Stimulated activated naive B cell treated with anti-CD40 and anti-IgM and Interleukin-4, amounts not matched to agents 10 μg/mL and 1 μg/mL and 100 μg/mL, for 72 hours (primary cell): ENCODE results near the gene RNF144A.

ENCODE experiments used
- ATAC-seq, 2 donors: fragments of 150-1000 bp; cut with Tn5 transposase; replicated peaks; 2 replicates each; pipeline ENCODE4 v1.10.0; 2021; ENCODE audit warnings: moderate library complexity in 1 of 2
- DNase-seq: peaks from one replicate; pipeline ENCODE4 v3.0.0; 2021
- H3K27ac Mint-ChIP-seq: one replicate; pipeline ENCODE4 v1.8.0; 2022; ENCODE audit warnings: mild to moderate bottlenecking, mixed read lengths
- H3K27me3 Mint-ChIP-seq, 2 donors: one replicate each; pipeline ENCODE4 v1.8.0; 2022; ENCODE audit warnings: mixed read lengths in 2 of 2
- H3K36me3 Mint-ChIP-seq, 2 donors: one replicate each; pipeline ENCODE4 v1.8.0; 2022; ENCODE audit warnings: mixed read lengths in 2 of 2, mild to moderate bottlenecking in 1 of 2
- H3K4me1 Mint-ChIP-seq, 2 donors: one replicate each; pipeline ENCODE4 v1.8.0; 2022; ENCODE audit warnings: mixed read lengths in 2 of 2, mild to moderate bottlenecking in 1 of 2
- H3K4me3 Mint-ChIP-seq, 2 donors: one replicate each; pipeline ENCODE4 v1.8.0; 2022; ENCODE audit warnings: mild to moderate bottlenecking in 2 of 2, mixed read lengths in 2 of 2, moderate library complexity in 1 of 2
- H3K9me3 Mint-ChIP-seq, 2 donors: one replicate each; pipeline ENCODE4 v1.8.0; 2022; ENCODE audit warnings: mixed read lengths in 2 of 2, mild to moderate bottlenecking in 1 of 2

Gene RNF144A

GRCh38 chr2:6970976-6971480, 53.8 kb downstream of the RNF144A start:
- Mint-ChIP-seq H3K27me3 (no peaks in the 10 kb centered on the region), H3K27ac (no peak overlapping the region), H3K36me3 (peaks cover 0 to 4% of the 10 kb centered on the region in 2 donors), H3K4me3 (no peak overlapping the region), H3K9me3 (peaks cover 0 to 2% of the 10 kb centered on the region in 2 donors), H3K4me1 (no peaks in the 10 kb centered on the region)
- DNase-seq (no peak), ATAC-seq (no peak)

GRCh38 chr2:6971502-6971901, 54.3 kb downstream of the RNF144A start:
- peaks cover 0 to 4% of the 10 kb centered on the region in 2 donors for H3K36me3 Mint-ChIP-seq
- H3K27me3 Mint-ChIP-seq, result no peaks in the 10 kb centered on the region
- ATAC-seq (no peak), DNase-seq (no peak)
- H3K4me1 Mint-ChIP-seq, result no peaks in the 10 kb centered on the region
- H3K4me3 Mint-ChIP-seq, result no peak overlapping the region
- no peak overlapping the region for H3K27ac Mint-ChIP-seq
- peaks cover 0 to 2% of the 10 kb centered on the region in 2 donors for H3K9me3 Mint-ChIP-seq

- peaks cover 0 to 4% of the 10 kb centered on the region in 2 donors for H3K36me3 Mint-ChIP-seq
- no peaks in the 10 kb centered on the region for H3K27me3 Mint-ChIP-seq
- H3K4me1 Mint-ChIP-seq, result no peaks in the 10 kb centered on the region
- ATAC-seq (no peak), DNase-seq (no peak)
- no peak overlapping the region for H3K4me3 Mint-ChIP-seq
- H3K9me3 Mint-ChIP-seq, result peaks cover 0 to 2% of the 10 kb centered on the region in 2 donors
- H3K27ac Mint-ChIP-seq, result no peak overlapping the region
Measured at GRCh38 chr2:6972067-6972710, 55.0 kb downstream of the RNF144A start.

GRCh38 chr2:6973895-6974545, 56.8 kb downstream of the RNF144A start:
- Mint-ChIP-seq H3K4me3 (no peak overlapping the region), H3K9me3 (peaks cover 0 to 2% of the 10 kb centered on the region in 2 donors), H3K36me3 (peaks cover 0 to 4% of the 10 kb centered on the region in 2 donors), H3K27me3 (no peaks in the 10 kb centered on the region), H3K4me1 (no peaks in the 10 kb centered on the region), H3K27ac (no peak overlapping the region)
- ATAC-seq (no peak), DNase-seq (no peak)

GRCh38 chr2:6975988-6976387, 58.8 kb downstream of the RNF144A start:
- Mint-ChIP-seq H3K27me3 (no peaks in the 10 kb centered on the region), H3K4me3 (no peak overlapping the region), H3K27ac (no peak overlapping the region), H3K9me3 (peaks cover 0 to 4% of the 10 kb centered on the region in 2 donors), H3K36me3 (peaks cover 4 to 5% of the 10 kb centered on the region in 2 donors), H3K4me1 (no peaks in the 10 kb centered on the region)
- DNase-seq (no peak), ATAC-seq (no peak)

GRCh38 chr2:6977113-6977741, 60.0 kb downstream of the RNF144A start:
- peaks cover 0 to 4% of the 10 kb centered on the region in 2 donors for H3K27me3 Mint-ChIP-seq
- peaks cover 6 to 14% of the 10 kb centered on the region in 2 donors for H3K9me3 Mint-ChIP-seq
- peaks cover 7 to 11% of the 10 kb centered on the region in 2 donors for H3K36me3 Mint-ChIP-seq
- no peak for DNase-seq
- no peak overlapping the region for H3K27ac Mint-ChIP-seq
- no peaks in the 10 kb centered on the region for H3K4me1 Mint-ChIP-seq
- H3K4me3 Mint-ChIP-seq, result no peak overlapping the region
- ATAC-seq, result no peak

- Mint-ChIP-seq H3K4me3 (no peak overlapping the region), H3K27ac (no peak overlapping the region), H3K36me3 (peaks cover 7 to 11% of the 10 kb centered on the region in 2 donors), H3K9me3 (peaks cover 6 to 14% of the 10 kb centered on the region in 2 donors), H3K27me3 (peaks cover 0 to 4% of the 10 kb centered on the region in 2 donors), H3K4me1 (no peaks in the 10 kb centered on the region)
- DNase-seq, result no peak
- no peak for ATAC-seq
Measured at GRCh38 chr2:6977786-6978185, 60.6 kb downstream of the RNF144A start.

GRCh38 chr2:6978991-6979390, 61.8 kb downstream of the RNF144A start:
- Mint-ChIP-seq H3K4me1 (no peaks in the 10 kb centered on the region), H3K36me3 (peaks cover 7 to 11% of the 10 kb centered on the region in 2 donors), H3K27ac (no peak overlapping the region), H3K9me3 (peaks cover 6 to 14% of the 10 kb centered on the region in 2 donors), H3K27me3 (peaks cover 0 to 4% of the 10 kb centered on the region in 2 donors), H3K4me3 (no peak overlapping the region)
- DNase-seq, result no peak
- ATAC-seq, result no peak

GRCh38 chr2:6982449-6982848, 65.2 kb downstream of the RNF144A start:
- DNase-seq (no peak), ATAC-seq (no peak)
- Mint-ChIP-seq H3K27me3 (peaks cover 0 to 4% of the 10 kb centered on the region in 2 donors), H3K4me1 (no peaks in the 10 kb centered on the region), H3K27ac (no peak overlapping the region), H3K4me3 (no peak overlapping the region), H3K36me3 (peaks cover 7 to 11% of the 10 kb centered on the region in 2 donors), H3K9me3 (peaks cover 6 to 14% of the 10 kb centered on the region in 2 donors)

GRCh38 chr2:6982934-6983589, 65.8 kb downstream of the RNF144A start:
- H3K27me3 Mint-ChIP-seq, result peaks cover 0 to 4% of the 10 kb centered on the region in 2 donors

GRCh38 chr2:6986301-6986911, 69.2 kb downstream of the RNF144A start:
- Mint-ChIP-seq H3K4me3 (no peak overlapping the region), H3K36me3 (peaks cover 2 to 8% of the 10 kb centered on the region in 2 donors), H3K27me3 (peaks cover 0 to 3% of the 10 kb centered on the region in 2 donors), H3K27ac (no peak overlapping the region), H3K9me3 (peaks cover 9 to 11% of the 10 kb centered on the region in 2 donors), H3K4me1 (no peaks in the 10 kb centered on the region)
- DNase-seq (no peak), ATAC-seq (no peak)

More at GRCh38 chr2:6982934-6983589, 65.8 kb downstream of the RNF144A start:
- DNase-seq (no peak), ATAC-seq (no peak)
- Mint-ChIP-seq H3K4me1 (no peaks in the 10 kb centered on the region), H3K36me3 (peaks cover 7 to 11% of the 10 kb centered on the region in 2 donors), H3K27ac (no peak overlapping the region), H3K9me3 (peaks cover 6 to 14% of the 10 kb centered on the region in 2 donors), H3K4me3 (no peak overlapping the region)

- H3K27ac Mint-ChIP-seq, result no peak overlapping the region
- H3K4me1 Mint-ChIP-seq, result no peaks in the 10 kb centered on the region
- no peak overlapping the region for H3K4me3 Mint-ChIP-seq
- H3K27me3 Mint-ChIP-seq, result no peaks in the 10 kb centered on the region
- H3K36me3 Mint-ChIP-seq, result peaks cover 0 to 4% of the 10 kb centered on the region in 2 donors
- H3K9me3 Mint-ChIP-seq, result peaks cover 6 to 7% of the 10 kb centered on the region in 2 donors
- ATAC-seq (no peak), DNase-seq (no peak)
Measured at GRCh38 chr2:6986912-6987361, 69.7 kb downstream of the RNF144A start.

- no peak for ATAC-seq
- Mint-ChIP-seq H3K9me3 (peaks cover 4 to 6% of the 10 kb centered on the region in 2 donors), H3K36me3 (peaks cover 0 to 4% of the 10 kb centered on the region in 2 donors), H3K27me3 (no peaks in the 10 kb centered on the region), H3K4me3 (no peak overlapping the region), H3K27ac (no peak overlapping the region), H3K4me1 (peaks cover 11 to 12% of the 10 kb centered on the region in 2 donors)
- no peak for DNase-seq
Measured at GRCh38 chr2:6990871-6991270, 73.7 kb downstream of the RNF144A start.
